SKM-1 treated with dmso at 0.1 percent for 144 hours (cell line): ENCODE results near the gene ACVR1.
"Not testable (repeated sequence)": the region's sequence is repeated elsewhere in the genome, so short reads cannot be mapped to it uniquely, and the experiment has no call there.

Experiments used
- DNase-seq: peaks from one replicate; lab custom pipeline; 2025; ENCODE audit not compliant: unreplicated experiment; lab: John Stamatoyannopoulos, UW

Gene ACVR1

DNA sequence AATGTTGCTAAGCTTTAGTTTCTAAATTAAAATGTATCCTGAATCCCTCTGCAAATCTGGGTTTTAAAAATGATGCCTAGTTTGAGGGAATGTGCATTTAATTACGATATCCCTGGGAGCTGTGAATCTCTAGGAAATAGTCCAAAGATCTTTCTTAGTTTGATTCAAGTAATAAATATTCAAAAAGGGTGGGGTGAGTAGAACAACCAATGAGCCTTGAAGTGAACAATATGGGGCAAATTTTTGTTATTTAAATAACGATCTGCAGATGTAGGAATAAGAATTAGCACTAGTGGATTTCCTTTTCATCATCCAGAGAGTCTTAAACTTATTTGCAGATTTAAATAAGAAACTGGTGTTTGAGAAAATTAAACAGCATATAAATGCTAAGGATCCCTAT, 106.3 kb downstream of the ACVR1 start:
- DNase-seq, result no peak

DNA sequence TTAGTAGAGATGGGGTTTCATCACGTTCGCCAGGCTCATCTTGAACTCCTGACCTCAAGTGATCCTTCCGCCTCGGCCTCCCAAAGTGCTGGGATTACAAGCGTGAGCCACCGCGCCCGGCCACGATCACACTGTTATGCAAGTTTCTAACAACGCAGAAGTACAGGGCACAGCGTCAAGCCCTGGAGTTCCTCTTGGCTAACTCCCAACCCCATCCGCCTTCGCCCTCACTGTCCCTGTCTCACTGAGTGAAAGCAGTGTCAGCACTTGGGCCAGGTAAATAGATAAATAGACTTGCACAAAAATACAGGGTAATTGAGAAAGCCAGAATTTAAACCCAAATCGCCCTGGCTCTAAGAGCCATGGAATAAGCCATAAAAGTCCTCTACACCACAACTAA, 111.7 kb downstream of the ACVR1 start:
- no peak for DNase-seq

DNA sequence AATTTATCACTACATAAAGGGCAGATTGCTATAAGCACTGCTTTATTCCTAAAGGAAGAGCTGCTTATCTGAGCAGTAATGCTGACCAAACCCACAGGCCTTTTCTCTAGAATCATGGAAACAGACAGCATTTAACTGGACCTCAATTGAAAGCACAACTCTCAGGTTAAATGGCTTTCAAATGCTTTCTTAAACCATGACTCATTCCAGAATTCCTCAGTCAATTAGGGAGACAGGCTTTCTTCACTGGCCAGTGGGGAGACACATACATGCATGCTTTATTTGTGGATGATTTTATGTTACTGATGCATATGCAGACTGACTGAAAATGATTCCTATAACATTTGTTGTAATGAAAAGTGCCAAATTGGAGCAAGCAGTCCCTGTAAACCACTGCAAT, 114.6 kb downstream of the ACVR1 start:
- DNase-seq, result no peak

DNA sequence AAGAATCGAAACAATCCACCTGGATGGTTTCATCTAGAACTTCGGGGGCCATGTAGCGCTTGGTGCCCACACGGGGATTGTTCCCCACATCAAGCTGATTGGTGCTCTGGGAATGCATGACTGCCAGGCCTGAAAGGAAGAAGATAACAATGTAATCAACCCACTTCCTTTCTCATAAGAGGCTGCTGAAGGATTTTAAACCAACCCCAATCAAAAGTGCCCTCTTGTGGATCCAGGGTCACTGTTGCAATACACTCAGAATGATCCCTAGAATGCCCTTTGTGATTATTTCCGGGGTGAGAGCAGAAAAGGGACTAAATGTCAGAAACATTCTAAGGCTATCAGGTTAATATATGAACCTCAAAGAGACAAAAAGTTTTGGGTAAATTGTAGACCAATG, 115.2 kb downstream of the ACVR1 start:
- DNase-seq, result no peak

DNA sequence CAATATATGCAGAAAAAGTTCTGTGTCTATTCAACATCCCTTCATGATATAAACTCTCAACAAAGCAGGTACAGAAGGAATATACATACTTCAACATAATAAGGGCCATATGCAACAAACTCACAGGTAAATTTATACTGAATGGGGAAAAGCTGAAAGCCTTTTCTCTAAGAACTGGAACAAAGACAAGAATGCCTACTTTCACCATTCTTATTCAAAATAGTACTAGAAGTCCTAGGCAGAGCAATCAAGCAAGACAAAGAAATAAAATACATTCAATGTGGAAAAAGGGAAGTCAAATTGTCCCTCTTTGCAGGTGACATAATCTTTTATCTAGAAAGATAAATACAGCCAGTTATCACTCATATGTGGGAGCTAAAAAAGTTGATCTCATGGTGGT, 116.3 kb downstream of the ACVR1 start:
- DNase-seq, result no peak

DNA sequence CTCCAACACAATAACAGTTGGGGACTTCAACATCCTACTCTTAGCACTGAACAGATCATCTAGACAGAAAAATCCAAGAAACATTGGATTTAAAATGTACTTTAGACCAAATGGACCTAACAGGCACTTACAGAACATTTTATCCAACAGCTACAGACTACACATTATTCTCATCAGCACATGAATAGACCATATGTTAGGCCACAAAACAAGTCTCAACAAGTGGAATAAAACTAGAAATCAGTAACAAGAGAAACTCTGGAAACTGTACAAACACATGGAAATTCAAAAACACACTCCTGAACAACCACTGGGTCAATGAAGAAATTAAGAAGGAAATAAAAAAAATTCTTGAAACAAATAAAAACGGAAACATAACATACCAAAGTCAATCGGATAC, 117.5 kb downstream of the ACVR1 start:
- DNase-seq, result no peak

DNA sequence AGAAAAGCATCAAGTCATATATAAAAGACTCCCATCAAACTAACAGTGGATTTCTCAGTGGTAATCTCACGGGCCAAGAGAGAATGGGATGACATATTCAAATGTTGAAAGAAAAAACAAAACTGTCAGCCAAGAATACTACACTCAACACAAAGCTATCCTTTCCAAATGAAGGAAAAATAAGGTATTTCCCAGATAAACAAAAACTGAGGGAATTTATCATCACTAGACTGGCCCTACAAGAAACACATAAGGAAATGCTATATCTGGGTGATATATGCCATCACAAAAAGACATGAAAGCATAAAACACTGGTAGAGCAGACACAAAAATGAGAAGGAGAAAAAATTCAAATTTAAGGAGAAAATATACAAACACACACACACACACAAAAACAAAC, 118.6 kb downstream of the ACVR1 start:
- no peak for DNase-seq

DNA sequence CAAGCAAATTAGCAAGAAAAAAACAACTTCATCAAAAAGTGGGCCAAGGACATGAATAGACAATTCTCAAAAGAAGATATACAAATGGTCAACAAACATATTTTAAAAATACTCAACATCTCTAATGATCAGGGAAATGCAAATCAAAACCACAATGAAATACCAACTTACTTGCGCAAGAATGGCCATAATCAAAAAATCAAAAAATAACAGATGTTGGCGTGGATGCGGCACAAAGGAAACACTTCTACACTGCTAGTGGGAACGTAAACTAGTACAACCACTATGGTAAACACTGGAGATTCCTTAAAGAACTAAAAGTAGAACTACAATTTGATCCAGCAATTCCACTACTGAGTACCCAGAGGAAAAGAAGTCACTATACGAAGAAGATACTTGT, 119.7 kb downstream of the ACVR1 start:
- DNase-seq, result not testable (repeated sequence)

DNA sequence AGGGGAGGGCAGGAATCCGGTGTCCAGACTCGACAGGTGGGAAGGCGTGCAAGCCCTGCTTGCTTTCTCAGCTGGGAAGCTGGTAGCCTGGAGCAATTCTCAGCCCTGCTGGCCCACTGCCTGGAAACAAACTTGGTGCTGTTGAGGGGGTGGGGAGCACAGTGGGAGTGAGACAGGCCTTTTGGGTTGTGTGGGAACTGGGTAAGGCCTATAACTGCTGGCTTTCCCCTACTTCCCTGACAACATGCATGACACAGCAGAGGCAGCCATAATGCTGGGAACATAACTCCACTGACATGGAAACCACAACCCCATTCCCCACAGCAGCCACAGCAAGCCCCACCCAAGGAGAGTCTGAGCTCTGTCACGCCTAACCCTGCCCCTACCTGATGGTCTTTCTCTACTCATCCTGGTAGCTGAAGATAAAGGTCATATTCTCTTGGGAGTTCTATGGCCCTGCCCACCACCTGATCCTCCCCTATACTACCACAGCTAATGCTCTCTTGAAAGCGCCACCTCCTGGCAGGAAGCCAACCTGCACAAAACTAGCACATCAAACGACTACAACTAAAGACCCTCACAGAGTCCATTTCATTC, 124.6 kb downstream of the ACVR1 start:
- no peak for DNase-seq

DNA sequence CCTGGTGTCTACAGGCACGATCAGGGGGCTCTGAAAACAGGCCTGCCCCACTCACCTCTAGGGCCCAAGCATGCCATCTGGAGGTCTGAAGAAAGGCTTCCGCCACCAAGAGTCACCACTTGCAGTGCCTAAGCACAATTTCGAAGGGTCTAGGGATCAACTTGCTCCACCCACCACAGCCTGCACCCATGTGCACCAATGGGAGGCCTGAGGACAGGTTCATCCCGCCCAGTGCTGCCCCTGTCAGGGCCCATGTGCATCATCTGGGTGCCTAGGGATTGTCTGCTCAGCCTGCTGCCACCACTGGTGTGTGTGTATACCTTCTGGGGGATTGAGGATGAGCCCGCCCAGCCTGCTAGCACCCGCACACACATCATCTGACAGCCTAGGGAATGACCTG, 126.4 kb downstream of the ACVR1 start:
- no peak for DNase-seq

DNA sequence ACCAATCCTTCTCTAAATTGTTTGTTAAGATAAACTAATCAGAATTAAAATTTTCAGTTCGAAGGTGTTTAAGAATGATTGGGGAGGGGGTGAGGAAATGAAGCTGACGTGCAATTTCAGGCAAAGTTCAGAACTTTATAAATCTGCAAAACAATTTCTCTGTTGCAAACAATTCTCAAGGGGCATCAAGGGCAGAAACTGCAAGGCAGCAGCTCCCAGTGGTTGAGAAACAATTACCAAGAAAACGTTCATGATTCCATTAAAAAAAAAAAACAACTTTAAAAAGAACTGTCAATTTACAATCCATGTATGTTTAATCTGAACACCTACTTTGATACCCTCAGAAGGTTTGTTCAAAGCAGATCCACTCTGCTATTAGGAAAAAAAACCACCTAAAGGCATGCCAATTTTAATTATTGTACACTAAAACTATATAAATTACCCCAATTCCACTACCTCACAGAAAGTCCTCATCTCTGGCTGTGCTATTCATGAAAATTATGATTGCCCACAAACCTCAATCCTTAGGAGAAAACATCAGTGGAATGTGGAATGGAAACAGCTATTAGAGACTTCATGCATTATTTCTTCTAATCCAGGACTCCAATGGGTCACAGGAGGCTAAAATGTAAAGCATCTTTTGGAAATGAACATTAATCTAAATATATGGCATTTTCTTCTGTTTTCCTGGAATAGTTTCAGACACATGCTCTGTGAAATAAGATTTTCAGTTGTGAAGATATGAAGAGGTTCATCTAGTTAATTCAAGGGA, 127.6 kb downstream of the ACVR1 start:
- DNase-seq, result no peak

DNA sequence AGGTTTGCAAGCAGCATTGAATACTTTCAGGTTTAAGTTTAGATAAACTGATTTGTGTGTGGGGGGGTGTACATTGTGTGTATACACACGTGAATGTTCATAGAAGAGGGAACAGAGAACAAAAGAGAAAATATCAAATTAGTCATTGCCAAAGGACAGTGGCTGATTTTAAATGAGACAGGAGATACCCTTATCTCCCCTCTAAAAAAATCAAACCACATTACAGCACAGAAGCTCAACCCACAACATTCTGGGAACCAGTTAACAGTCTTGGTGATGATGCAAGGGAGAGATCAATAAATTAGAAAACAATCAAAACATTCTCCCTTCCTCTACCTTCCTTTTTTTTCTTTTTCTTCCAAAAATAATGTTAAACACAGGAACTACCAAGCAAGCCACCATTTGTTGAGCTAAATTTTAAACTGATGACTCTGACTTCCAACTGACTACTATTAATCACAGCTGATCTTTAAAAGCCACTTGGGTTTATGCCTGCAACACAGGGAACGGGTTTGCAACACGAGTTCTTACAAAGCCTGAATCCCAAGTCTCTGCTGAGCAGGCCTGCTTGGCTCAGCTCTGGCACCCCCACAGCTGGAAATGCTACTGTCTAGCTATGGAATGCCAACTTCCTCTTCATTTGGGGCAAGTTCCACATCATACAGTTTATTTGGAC, 128.3 kb downstream of the ACVR1 start:
- no peak for DNase-seq

DNA sequence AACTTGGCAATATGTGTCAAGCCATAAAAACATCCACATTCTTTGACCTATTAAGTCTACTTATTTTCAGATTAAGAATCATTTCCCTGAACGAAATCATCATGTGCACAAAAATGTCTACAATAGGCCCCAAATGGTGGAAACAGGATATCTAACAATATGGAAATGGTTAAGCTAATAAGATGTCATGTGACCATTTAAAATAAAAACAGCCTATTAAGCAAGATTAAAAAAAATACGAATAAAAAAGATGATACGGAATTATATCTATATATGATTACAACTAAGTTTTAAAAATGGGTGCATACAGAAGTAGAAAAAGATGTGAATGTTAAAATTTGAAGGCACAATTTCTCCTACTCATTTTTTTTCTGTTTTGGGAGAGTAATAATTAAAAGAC, 128.8 kb downstream of the ACVR1 start:
- no peak for DNase-seq

DNA sequence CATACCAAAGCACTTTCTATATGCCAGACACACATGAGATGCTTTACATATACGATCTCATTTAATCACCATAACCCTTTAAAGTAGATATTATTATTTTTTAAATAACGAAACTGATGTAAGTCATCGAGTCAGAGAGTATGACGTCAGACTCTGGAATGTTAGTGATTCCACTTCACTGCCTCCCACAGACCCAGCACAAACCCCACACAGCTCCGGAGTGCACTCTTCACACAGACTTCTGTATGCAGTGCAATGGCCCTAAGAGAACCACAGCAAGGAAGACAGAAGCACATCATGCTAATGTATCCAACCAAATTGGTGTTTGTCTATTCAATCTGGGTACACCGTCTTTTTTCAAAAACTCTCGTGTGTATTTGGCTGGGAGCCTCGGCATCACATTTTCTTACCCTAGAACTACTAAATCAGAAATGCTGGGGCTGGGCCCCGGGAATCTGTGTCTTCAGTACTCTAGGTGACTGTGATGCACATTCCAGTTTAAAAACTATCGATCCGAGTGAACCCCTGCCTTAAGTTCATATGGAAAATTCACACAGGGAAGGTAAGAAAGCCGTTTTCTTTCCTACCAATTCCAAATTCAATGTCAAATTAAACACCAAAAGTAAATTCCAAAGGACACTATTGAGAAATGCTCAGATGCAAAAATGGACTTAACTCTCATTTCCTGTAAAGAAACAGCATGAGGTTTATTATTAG, 129.7 kb downstream of the ACVR1 start:
- no peak for DNase-seq

DNA sequence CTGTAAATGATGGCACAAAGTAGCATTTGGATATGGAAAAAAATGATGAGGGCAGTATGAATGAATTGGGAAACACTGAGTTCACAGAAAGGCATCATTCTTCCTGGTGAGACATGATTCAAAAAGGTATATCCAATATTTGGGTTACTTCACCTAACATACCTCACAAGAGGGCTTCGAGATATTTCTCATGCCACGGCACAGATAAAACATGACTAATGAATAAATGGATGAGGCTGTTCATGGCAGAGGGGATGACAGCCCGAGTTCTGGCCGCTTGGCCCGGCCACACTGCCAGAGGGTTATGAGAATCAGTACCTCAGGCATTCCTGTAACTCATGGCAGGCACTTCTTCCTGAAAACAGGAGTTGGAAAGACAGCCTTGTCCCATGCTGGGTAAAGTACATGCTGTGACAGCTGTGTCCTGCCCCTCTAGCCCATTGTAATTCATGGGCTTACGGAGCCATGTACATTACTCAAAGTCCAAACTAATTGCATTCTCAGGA, 131.5 kb downstream of the ACVR1 start:
- DNase-seq, result no peak

DNA sequence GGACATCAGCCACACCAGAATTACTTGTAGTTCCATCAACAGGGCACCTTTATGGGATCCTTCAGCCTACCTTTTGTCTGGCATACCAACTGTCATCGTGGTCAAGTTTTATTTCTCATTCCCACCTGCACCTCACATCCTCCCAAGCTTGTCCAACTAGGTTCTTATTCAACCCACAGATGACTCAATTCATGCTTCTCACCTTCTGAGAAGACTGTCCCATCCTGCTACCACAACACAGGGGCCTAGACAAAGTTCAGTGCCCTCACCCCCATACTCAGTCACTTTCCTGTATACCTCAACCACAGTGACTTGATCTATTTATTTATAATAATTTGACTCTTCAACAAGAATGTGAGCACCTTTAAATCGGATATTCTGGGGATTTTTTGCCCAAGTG, 133.1 kb downstream of the ACVR1 start:
- no peak for DNase-seq

DNA sequence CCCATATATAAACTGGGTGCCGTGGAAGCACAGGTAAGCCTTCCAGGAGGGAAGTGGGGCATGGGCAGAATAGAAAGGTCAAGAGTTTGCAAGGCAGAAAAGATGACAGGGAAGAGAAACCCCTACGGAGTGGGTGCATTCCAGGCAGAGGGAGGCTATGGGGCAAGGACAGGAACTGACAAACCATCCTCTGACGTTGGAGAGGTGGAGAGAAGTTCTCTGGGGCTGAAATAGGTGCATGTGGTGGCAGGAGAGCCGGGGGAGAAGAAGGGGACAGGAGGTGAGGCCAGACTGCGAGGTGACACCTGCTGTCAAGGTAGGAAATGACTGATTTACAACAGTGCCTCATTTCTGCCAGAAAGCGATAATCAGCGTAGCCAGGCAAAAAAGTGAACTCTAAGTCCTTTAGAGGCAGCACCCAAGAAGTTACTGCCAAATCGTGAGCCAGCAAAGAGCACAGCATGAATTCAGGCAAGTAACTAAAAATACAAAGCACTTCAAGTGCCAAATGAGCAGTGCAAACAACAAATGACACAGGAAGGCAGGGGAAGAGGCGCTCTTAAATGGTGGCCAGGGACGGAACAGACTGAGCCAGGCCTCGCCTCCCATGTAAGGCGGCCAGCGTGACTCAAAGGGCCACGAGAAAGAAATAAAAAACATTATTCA, 134.2 kb downstream of the ACVR1 start:
- no peak for DNase-seq

DNA sequence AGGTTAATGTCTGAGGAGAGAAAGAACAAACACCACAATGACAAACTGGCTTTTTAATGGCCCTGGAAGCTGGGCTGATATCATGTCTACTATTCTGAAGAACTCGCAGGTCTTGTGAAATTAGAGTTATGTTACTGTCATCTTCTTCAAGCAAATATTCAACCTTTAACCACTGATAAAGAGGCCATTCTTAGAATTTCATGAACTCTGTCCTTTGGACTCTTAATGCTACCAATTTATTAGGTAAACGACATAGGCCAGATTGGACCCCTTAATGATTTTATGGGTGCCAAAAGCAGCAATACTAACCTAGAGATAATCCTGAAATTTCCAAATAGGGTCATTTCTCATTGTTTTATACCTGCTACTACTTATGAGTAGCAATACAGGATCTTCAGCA, 138.5 kb downstream of the ACVR1 start:
- no peak for DNase-seq

DNA sequence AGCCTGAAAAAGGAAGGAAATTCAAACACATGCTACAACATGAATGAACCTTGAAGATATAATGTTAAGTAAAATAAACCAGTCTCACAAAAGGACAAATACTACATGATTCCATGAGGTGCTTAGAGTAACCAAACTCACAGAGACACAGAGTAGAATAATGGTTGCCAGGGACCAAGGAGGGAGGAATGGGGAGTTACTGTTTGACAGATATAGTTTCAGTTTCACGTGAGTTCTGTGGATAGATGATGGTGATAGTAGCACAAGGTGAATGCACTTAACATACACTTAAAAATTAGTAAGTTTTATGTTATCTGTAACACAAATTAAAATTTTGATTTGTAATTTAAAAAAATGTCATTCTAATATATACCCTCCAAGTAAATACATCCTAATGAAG, 140.6 kb downstream of the ACVR1 start:
- no peak for DNase-seq

DNA sequence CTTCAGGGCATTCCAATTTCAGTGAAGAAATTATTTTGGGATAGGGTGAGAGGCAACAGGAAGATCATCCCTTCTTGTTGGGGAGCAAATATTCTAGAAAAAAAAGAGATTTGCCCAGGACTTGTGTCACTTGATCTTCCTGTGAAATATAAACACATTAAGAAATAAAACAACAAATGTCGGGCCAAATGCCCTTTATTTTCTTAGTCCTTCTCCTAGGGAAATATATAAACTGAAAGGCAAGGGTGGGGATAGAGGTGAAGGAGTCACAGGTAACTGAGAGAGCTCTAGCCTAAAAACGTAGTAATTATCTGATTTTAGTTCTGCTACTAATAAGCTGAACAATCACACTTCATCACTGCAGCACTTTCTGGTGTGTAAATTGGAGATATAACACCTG, 142.9 kb downstream of the ACVR1 start:
- no peak for DNase-seq

DNA sequence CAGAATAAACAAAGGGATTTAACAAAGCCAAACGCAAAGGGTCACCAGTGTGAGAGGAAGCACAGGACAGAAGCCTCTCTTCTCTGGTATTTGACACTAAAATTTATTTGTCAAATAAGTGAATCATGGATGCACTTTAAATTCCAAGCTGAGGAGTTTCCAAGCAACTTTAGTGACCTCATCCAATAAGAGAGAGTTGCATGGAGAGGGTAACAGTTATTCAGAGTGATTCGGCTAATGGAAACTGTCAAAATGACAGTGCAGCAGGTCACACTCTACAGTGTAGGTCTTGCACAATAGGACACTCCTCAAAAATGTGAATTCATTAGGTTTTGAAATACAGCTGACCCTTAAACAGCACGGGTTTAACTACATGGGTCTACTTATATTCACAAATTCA, 143.5 kb downstream of the ACVR1 start:
- no peak for DNase-seq
